ENCODE results near the gene CCL18. TPM values are rescaled to one million over a fixed set of nuclear protein-coding genes. Genes with fewer than 3 reads are reported as not detected.
"Not testable (repeated sequence)": the region's sequence is repeated elsewhere in the genome, so short reads cannot be mapped to it uniquely, and the experiment has no call there.

The CCL18 gene
- total RNA-seq, 1 experiment from 2014 or later, result not detected

DNA sequence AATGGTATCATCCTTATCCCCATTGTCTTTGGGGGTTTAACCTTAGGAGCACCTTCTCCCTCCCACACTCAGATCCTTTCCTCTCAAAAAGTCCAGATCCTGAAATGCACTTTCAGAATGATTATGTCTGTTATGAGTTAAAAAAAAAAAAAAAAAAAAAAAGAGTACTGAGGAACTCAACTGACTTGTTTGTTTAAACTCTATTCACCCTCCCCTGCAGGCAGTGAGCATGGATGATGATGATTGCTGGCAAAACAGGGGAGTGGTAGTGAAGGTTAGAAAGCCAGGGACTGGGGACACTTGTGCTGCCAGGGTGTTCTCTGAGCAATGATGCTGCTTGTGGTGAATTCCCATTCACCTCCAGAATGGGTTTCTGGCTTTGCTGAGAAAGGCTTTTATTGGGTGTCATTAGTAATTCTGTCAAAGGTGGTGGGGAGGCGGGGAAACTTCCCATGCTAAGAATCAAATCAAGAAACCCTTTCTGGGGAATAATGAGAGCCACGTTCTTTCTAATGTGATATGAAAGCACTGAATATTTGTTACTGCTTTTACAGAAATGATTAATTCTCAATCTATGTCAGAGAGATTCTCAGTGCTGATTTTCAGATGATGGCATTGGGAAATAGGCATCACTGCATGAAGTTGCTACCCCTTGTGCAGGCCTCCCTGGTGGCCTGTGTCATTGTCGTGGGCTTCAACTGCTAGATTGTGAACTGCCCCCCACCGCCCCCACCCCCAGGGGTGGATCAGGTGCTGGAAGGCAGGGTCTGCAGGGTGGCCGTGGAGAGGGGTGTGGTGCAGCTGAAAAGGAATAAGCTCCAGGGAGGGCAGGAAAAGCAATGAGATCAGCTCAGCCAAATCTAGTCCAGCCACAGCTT is 53.7 kb downstream of the CCL18 start:
- ChIA-PET POLR2A (ENCODE audit: low non-redundant PET) (no interaction called here), CTCF (no interaction called here)
- Histone ChIP-seq H3K4me1 (ENCODE audit: insufficient read depth, low read length, poor library complexity, severe bottlenecking) (no peaks in the 10 kb centered on the region), H3K9me3 (ENCODE audit: low read depth, low read length, poor library complexity, severe bottlenecking) (no peaks in the 10 kb centered on the region), H3K27me3 (replicated peaks; ENCODE audit: insufficient read depth, low read depth, low read length, poor library complexity) (no peaks in the 10 kb centered on the region), H3K36me3 (ENCODE audit: insufficient read depth, low read length, poor library complexity, severe bottlenecking) (no peaks in the 10 kb centered on the region), H3K4me3 (ENCODE audit: low read depth, low read length, poor library complexity, severe bottlenecking) (no peak overlapping the region), H3K27ac (ENCODE audit: low read depth, low read length, poor library complexity, severe bottlenecking) (no peak overlapping the region)
- no peak for DNase-seq (ENCODE audit: low spot score)
- no TSS peak for BruUV-seq (replicated peaks)
- no peak for TF ChIP-seq EZH2 (IDR thresholded peaks at IDR 0.05; ENCODE audit: borderline replicate concordance, low read depth, low read length, poor library complexity, severe bottlenecking)
- TF ChIP-seq, protein P1, sequence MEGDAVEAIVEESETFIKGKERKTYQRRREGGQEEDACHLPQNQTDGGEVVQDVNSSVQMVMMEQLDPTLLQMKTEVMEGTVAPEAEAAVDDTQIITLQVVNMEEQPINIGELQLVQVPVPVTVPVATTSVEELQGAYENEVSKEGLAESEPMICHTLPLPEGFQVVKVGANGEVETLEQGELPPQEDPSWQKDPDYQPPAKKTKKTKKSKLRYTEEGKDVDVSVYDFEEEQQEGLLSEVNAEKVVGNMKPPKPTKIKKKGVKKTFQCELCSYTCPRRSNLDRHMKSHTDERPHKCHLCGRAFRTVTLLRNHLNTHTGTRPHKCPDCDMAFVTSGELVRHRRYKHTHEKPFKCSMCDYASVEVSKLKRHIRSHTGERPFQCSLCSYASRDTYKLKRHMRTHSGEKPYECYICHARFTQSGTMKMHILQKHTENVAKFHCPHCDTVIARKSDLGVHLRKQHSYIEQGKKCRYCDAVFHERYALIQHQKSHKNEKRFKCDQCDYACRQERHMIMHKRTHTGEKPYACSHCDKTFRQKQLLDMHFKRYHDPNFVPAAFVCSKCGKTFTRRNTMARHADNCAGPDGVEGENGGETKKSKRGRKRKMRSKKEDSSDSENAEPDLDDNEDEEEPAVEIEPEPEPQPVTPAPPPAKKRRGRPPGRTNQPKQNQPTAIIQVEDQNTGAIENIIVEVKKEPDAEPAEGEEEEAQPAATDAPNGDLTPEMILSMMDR (conservative IDR thresholded peaks at IDR 0.05; ENCODE audit: low read depth, low read length), result no peak
- intact Hi-C loops (cut with micrococcal nuclease; ENCODE audit: unreplicated experiment), result no loop called here

DNA sequence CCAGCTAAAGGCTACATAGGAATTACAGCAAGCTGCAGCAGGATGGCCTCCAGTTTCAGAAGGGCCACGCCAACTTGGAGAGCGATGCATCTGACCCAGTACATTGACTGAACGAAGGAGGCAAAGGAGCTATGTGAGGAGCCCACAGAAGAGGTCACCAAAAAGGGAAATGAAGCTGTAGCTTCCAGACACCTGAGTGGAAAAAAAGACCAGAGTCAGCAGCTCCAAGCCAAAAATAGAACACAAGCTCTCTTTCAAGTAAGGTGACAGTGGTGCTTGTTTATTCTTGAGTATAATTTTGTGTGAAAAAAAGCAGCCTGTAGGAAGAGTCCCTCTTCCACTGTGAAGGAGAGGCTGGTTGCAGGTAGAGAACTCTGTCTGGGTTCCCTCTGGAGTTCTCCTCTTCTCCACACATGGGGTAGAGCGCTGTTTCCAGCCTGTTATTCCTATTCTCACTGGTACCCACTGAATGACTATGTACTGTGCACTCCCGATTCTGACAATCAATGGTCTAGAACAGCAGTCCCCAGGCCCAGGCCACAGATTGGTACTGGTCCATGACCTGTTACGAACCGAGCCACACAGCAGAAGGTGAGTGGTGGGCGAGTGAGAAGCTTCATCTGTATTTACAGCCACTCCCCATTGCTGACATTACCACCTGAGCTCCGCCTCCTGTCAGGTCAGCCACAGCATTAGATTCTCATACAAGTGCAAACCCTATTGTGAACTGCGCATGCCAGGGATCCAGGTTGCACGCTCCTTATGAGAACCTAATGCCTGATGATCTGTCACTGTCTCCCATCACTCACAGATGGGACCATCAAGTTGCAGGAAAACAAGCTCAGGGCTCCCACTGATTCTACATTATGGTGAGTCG is 54.6 kb downstream of the CCL18 start:
- H3K4me3 ChIP-seq (ENCODE audit: low read depth, low read length, poor library complexity, severe bottlenecking), result no peak overlapping the region
- no peaks in the 10 kb centered on the region for H3K4me1 ChIP-seq (ENCODE audit: insufficient read depth, low read length, poor library complexity, severe bottlenecking)
- no peaks in the 10 kb centered on the region for H3K36me3 ChIP-seq (ENCODE audit: insufficient read depth, low read length, poor library complexity, severe bottlenecking)
- intact Hi-C loops (cut with micrococcal nuclease; ENCODE audit: unreplicated experiment), result no loop called here
- no peak overlapping the region for H3K27ac ChIP-seq (ENCODE audit: low read depth, low read length, poor library complexity, severe bottlenecking)
- H3K27me3 ChIP-seq (replicated peaks; ENCODE audit: insufficient read depth, low read depth, low read length, poor library complexity), result no peaks in the 10 kb centered on the region
- no TSS peak for BruUV-seq (replicated peaks)
- no peak for TF ChIP-seq EZH2 (IDR thresholded peaks at IDR 0.05; ENCODE audit: borderline replicate concordance, low read depth, low read length, poor library complexity, severe bottlenecking)
- TF ChIP-seq, protein P1 (conservative IDR thresholded peaks at IDR 0.05; ENCODE audit: low read depth, low read length), result no peak
- DNase-seq (ENCODE audit: low spot score), result no peak
- POLR2A ChIA-PET (ENCODE audit: low non-redundant PET), result no interaction called here
- H3K9me3 ChIP-seq (ENCODE audit: low read depth, low read length, poor library complexity, severe bottlenecking), result no peaks in the 10 kb centered on the region
- CTCF ChIA-PET, result no interaction called here

DNA sequence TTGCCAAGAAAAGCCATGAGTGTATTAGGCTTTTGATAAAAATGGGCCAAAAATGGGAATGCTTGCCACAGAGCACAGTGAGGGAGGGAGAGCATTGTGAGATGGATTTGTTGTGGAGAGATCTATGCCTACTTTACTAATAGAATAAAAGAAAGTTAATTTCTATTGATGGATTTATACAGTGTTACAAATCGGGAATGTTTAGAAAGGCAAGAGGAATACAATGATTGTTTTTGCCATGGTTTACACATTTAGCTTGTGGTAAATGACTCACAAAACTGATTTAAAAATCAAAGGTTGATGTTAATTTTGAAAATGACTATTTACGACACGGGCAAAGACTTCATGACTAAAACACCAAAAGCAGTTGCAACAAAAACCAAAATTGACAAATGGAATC is 56.1 kb downstream of the CCL18 start:
- no peak overlapping the region for H3K4me3 ChIP-seq (ENCODE audit: low read depth, low read length, poor library complexity, severe bottlenecking)
- H3K36me3 ChIP-seq (ENCODE audit: insufficient read depth, low read length, poor library complexity, severe bottlenecking), result no peaks in the 10 kb centered on the region
- no peaks in the 10 kb centered on the region for H3K9me3 ChIP-seq (ENCODE audit: low read depth, low read length, poor library complexity, severe bottlenecking)
- no TSS peak for BruUV-seq (replicated peaks)
- ChIA-PET POLR2A (ENCODE audit: low non-redundant PET) (no interaction called here), CTCF (no interaction called here)
- no peak for DNase-seq (ENCODE audit: low spot score)
- intact Hi-C loops (cut with micrococcal nuclease; ENCODE audit: unreplicated experiment), result no loop called here
- H3K27me3 ChIP-seq (replicated peaks; ENCODE audit: insufficient read depth, low read depth, low read length, poor library complexity), result no peaks in the 10 kb centered on the region
- no peak overlapping the region for H3K27ac ChIP-seq (ENCODE audit: low read depth, low read length, poor library complexity, severe bottlenecking)
- no peaks in the 10 kb centered on the region for H3K4me1 ChIP-seq (ENCODE audit: insufficient read depth, low read length, poor library complexity, severe bottlenecking)
- TF ChIP-seq, protein P1 (conservative IDR thresholded peaks at IDR 0.05; ENCODE audit: low read depth, low read length), result no peak
- no peak for TF ChIP-seq EZH2 (IDR thresholded peaks at IDR 0.05; ENCODE audit: borderline replicate concordance, low read depth, low read length, poor library complexity, severe bottlenecking)

DNA sequence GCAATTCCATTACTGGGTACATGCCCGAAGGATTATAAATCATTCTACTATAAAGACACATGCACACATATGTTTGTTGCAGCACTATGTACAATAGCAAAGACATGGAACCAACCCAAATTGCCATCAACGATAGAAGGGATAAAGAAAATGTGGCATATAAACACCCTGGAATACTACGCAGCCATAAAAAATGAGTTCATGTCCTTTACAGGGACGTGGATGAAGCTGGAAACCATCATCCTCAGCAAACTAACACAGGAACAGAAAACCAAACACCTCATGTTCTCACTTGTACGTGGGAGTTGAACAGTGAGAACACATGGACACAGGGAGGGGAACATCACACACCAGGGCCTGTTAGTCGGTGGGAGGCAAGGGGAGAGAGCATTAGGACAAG is 57.0 kb downstream of the CCL18 start:
- not testable (repeated sequence) for BruUV-seq (replicated peaks)

More for the DNA sequence above, 57.0 kb downstream of the CCL18 start:
- H3K4me3 ChIP-seq (ENCODE audit: low read depth, low read length, poor library complexity, severe bottlenecking); intact Hi-C loops (cut with micrococcal nuclease; ENCODE audit: unreplicated experiment); H3K4me1 ChIP-seq (ENCODE audit: insufficient read depth, low read length, poor library complexity, severe bottlenecking); DNase-seq (ENCODE audit: low spot score); CTCF ChIA-PET; H3K9me3 ChIP-seq (ENCODE audit: low read depth, low read length, poor library complexity, severe bottlenecking); H3K27ac ChIP-seq (ENCODE audit: low read depth, low read length, poor library complexity, severe bottlenecking); POLR2A ChIA-PET (ENCODE audit: low non-redundant PET); H3K27me3 ChIP-seq (replicated peaks; ENCODE audit: insufficient read depth, low read depth, low read length, poor library complexity); H3K36me3 ChIP-seq (ENCODE audit: insufficient read depth, low read length, poor library complexity, severe bottlenecking): not testable (repeated sequence)

All from A673 (cell line).